HG02885 (cell line): ENCODE measurements around the gene IGSF8.
"Not testable (repeated sequence)": the region's sequence is repeated elsewhere in the genome, so short reads cannot be mapped to it uniquely, and the experiment has no call there.

Experiments used
- ATAC-seq: cut with Tn5 transposase; IDR thresholded peaks from one replicate; pipeline ENCODE4 v1.9.1; 2021; ENCODE audit warnings: mild to moderate bottlenecking; ENCODE audit not compliant: unreplicated experiment, poor library complexity

IGSF8 gene

GRCh38 chr1:160127865-160128523 lies 29.6 kb upstream of the IGSF8 start:
- ATAC-seq: no peak

GRCh38 chr1:160127381-160127780 lies 29.0 kb upstream of the IGSF8 start:
- no peak for ATAC-seq

- not testable (repeated sequence) for ATAC-seq
Measured at GRCh38 chr1:160126342-160126741, 27.9 kb upstream of the IGSF8 start.

DNA sequence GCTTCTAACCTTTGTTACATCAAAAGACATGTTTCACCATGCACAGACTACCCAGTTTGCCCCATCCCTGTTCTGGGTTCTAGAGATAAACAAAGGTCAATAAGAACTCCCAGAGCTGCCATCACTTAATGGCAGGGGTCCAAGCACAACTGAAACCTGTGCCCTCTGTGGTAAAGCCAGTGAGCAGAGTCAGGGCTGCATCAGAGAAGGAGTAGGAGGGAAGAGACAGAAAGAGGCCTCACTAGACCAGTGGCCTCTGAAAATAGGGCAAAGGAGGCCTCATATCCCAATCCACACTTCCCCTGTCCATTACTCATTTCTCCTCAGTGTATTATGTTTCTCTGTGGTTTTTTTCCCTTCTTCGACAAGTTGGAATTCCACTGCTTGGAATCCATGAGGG lies 27.3 kb upstream of the IGSF8 start:
- ATAC-seq: no peak

DNA sequence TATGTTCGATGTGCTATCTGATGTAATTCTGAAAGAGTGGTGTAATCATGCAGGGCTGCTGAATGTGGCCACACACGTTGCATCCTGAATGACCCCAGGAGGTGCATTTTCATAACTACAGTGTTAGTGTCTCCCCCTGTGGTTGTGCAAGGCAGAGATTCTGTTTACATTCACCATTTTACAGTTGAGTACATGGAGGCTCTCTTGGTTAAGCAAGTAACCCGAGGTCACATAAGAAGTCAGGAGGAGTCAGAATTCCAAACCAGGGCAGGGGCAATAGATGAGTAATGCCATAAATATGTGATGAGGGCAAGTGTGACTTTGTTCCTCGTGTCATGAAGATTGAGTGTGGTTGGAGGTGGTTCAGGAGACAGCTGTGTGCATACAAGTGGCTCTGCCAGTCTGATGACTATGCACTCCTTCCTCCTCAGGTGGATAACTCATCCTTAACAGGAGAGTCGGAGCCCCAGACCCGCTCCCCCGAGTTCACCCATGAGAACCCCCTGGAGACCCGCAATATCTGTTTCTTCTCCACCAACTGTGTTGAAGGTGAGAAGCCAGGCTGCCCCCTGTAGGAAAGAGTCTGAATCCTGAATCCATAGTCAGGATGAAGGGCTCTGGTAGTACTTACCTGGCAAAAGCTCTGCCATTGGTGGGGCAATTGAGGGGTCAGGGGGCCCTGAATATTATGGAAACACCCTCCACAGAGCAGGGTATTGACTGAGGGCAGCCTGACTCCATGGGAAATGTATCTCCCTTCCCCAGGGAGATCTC lies 26.5 kb upstream of the IGSF8 start:
- ATAC-seq: no peak

- no peak for ATAC-seq
Measured at GRCh38 chr1:160123726-160124125, 25.3 kb upstream of the IGSF8 start.

DNA sequence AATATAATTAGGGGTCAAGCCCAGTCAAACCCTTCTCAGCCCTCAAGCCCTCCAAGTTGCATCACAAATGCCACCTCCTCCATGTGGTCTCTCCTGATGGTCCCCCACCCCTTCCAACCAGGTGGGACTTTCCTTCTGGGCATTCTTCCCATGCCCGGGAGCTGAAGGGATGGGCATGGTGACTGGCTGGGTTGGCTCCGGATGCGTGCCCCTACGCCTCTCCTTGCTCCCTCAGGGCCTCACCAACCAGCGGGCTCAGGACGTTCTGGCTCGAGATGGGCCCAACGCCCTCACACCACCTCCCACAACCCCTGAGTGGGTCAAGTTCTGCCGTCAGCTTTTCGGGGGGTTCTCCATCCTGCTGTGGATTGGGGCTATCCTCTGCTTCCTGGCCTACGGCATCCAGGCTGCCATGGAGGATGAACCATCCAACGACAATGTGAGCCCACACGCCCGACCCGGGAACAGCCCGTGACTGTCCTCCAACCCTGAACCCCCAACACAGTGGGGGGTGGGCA lies 24.6 kb upstream of the IGSF8 start:
- ATAC-seq: no peak

DNA sequence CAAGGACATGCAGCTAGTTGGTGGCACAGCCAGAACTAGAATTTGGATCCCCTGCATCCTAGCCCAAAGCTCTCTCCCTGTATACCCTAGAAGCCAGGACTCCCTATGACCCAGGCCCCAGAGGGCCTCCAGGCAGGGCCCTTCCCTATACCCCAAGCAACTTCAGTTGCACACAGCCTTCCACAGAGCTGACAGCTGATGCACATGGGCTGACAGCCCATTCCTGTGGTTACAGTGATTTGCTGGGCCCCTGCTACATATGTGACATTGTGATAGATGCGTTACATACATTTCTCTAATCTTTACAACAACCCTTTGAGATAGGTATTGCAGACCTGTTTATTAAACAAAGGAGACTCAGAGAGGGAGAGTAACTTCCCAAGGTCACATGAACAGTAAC lies 23.0 kb upstream of the IGSF8 start:
- ATAC-seq: no peak

DNA sequence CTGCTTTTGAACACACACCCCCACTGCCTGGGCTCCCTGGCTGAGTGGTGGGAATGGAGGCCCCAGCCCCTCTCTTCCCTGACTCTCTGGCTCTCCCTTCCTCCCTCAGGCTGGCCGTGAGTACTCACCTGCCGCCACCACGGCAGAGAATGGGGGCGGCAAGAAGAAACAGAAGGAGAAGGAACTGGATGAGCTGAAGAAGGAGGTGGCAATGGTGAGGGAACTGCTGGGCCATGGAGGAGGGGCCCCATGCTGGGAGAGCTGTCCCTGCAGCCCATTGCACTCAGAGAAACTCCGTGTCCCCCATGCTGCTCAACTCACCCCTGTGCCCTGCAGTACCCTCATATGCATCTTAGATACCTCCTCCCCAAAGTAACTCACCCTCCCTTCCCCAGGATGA lies 22.4 kb upstream of the IGSF8 start:
- ATAC-seq: no peak

DNA sequence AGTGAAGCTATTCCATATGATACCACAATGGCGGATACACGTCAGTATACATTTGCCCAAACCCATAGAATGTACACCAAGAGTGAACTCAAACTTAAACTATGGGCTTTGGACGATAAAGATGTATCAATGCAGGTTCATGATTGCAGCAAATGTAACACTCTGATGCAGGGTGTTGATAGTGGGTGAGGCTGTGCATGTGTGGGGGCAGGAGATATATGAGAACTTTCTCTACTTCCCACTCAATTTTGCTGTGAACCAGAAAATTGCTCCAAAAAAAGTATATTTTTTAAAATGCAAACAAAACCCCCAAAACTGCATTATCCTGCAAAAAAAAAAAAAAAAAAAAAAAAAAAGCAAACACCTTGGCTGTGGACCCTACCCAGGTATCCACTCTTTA lies 20.5 kb upstream of the IGSF8 start:
- no peak for ATAC-seq

- no peak for ATAC-seq
Measured at GRCh38 chr1:160117709-160118183, 19.3 kb upstream of the IGSF8 start.

GRCh38 chr1:160117300-160117699 lies 18.9 kb upstream of the IGSF8 start:
- no peak for ATAC-seq

- ATAC-seq: no peak
Measured at GRCh38 chr1:160116283-160117147, 18.1 kb upstream of the IGSF8 start.

GRCh38 chr1:160115545-160116282 lies 17.3 kb upstream of the IGSF8 start, which contains the start of gene ATP1A2:
Gene ATP1A2, plus strand, starts transcription at chr1:160115759. Its CDS starts 103 bp downstream, at chr1:160115862.
- no peak for ATAC-seq

GRCh38 chr1:160114085-160114484 lies 15.7 kb upstream of the IGSF8 start:
- no peak for ATAC-seq

GRCh38 chr1:160113407-160113806 lies 15.0 kb upstream of the IGSF8 start:
- ATAC-seq: no peak

- no peak for ATAC-seq
Measured at GRCh38 chr1:160112357-160112756, 13.9 kb upstream of the IGSF8 start.

GRCh38 chr1:160111462-160111861 lies 13.0 kb upstream of the IGSF8 start:
- not testable (repeated sequence) for ATAC-seq

- ATAC-seq: no peak
Measured at GRCh38 chr1:160109686-160110085, 11.3 kb upstream of the IGSF8 start.
